ENCODE data around the gene AMBRA1. TPM values are rescaled to one million over a fixed set of nuclear protein-coding genes. Genes with fewer than 3 reads are reported as not detected.

The AMBRA1 gene
- total and polyA plus RNA-seq, 4 experiments from 2014 or later = 5.9 to 43.9 (median 30.4) TPM

GRCh38 chr11:46484101-46484500, 109.7 kb downstream of the AMBRA1 start:
- no peaks in the 10 kb centered on the region for H3K27me3 Mint-ChIP-seq
- no peaks in the 10 kb centered on the region for H3K9me3 Mint-ChIP-seq
- ChIA-PET CTCF (ENCODE audit: partially characterized antibody) (no interaction called here), POLR2A (ENCODE audit: partially characterized antibody) (no interaction called here)
- Histone ChIP-seq H3K36me3 (ENCODE audit: insufficient read depth, low read length) (no peaks in the 10 kb centered on the region), H3K27me3 (ENCODE audit: insufficient read depth, low read length) (no peaks in the 10 kb centered on the region), H3K27ac (ENCODE audit: low read depth, low read length) (no peak overlapping the region), H3K4me3 (ENCODE audit: low read length in 2 of 2) (no peak overlapping the region), H3K9me3 (ENCODE audit: control insufficient read depth in 1 of 2, low read length in 2 of 2) (no peaks in the 10 kb centered on the region), H3K4me1 (ENCODE audit: insufficient read depth, low read length) (no peaks in the 10 kb centered on the region)
- H3K36me3 Mint-ChIP-seq = peaks cover 3 to 26% of the 10 kb centered on the region in 2 donors
- peaks cover 6 to 25% (median 6%) of the 10 kb centered on the region in 4 donors for H3K4me1 Mint-ChIP-seq
- peak overlapping the region in 1 of 7 donors; percentile 53 for H3K27ac Mint-ChIP-seq
- DNase-seq = no peak
- no peak overlapping the region for H3K4me3 Mint-ChIP-seq
- intact Hi-C loops (cut with micrococcal nuclease) = no loop called here

GRCh38 chr11:46480909-46481308, 112.9 kb downstream of the AMBRA1 start:
- ChIA-PET POLR2A (ENCODE audit: partially characterized antibody) (no interaction called here), CTCF (ENCODE audit: partially characterized antibody) (interaction anchor here (1.4 to 5.8 kb wide), 2 partner anchors 9 to 48 kb away, joined by 4 to 35 read pairs; no protein-coding TSS in a partner anchor)
- Histone ChIP-seq H3K36me3 (ENCODE audit: insufficient read depth, low read length) (no peaks in the 10 kb centered on the region), H3K4me1 (ENCODE audit: insufficient read depth, low read length) (peaks cover 6% of the 10 kb centered on the region), H3K9me3 (ENCODE audit: control insufficient read depth in 1 of 2, low read length in 2 of 2) (no peaks in the 10 kb centered on the region), H3K27ac (ENCODE audit: low read depth, low read length) (no peak overlapping the region), H3K27me3 (ENCODE audit: insufficient read depth, low read length) (no peaks in the 10 kb centered on the region), H3K4me3 (ENCODE audit: low read length in 2 of 2) (no peak overlapping the region)
- Mint-ChIP-seq H3K4me1 (peaks cover 14 to 35% (median 24%) of the 10 kb centered on the region in 4 donors), H3K4me3 (no peak overlapping the region), H3K36me3 (peaks cover 3 to 27% of the 10 kb centered on the region in 2 donors), H3K9me3 (no peaks in the 10 kb centered on the region), H3K27me3 (no peaks in the 10 kb centered on the region), H3K27ac (no peak overlapping the region)
- intact Hi-C loops (cut with micrococcal nuclease) = no loop called here
- no peak for DNase-seq

- no peaks in the 10 kb centered on the region for H3K9me3 ChIP-seq (ENCODE audit: control insufficient read depth in 1 of 2, low read length in 2 of 2)
- H3K27ac ChIP-seq (ENCODE audit: low read depth, low read length) = no peak overlapping the region
- DNase-seq = no peak
- H3K36me3 Mint-ChIP-seq = peaks cover 3 to 25% of the 10 kb centered on the region in 2 donors
- POLR2A ChIA-PET (ENCODE audit: partially characterized antibody) = no interaction called here
- no peaks in the 10 kb centered on the region for H3K27me3 ChIP-seq (ENCODE audit: insufficient read depth, low read length)
- H3K4me1 ChIP-seq (ENCODE audit: insufficient read depth, low read length) = peaks cover 6% of the 10 kb centered on the region
- peaks cover 20 to 38% (median 28%) of the 10 kb centered on the region in 4 donors for H3K4me1 Mint-ChIP-seq
- no peak overlapping the region for H3K4me3 ChIP-seq (ENCODE audit: low read length in 2 of 2)
- H3K9me3 Mint-ChIP-seq = no peaks in the 10 kb centered on the region
- no peaks in the 10 kb centered on the region for H3K36me3 ChIP-seq (ENCODE audit: insufficient read depth, low read length)
- peak overlapping the region in 1 of 7 donors; percentile 16 for H3K27ac Mint-ChIP-seq
- intact Hi-C loops (cut with micrococcal nuclease) = no loop called here
- no peak overlapping the region for H3K4me3 Mint-ChIP-seq
- no peaks in the 10 kb centered on the region for H3K27me3 Mint-ChIP-seq
- CTCF ChIA-PET (ENCODE audit: partially characterized antibody) = interaction anchor here (5.8 kb wide), 1 partner anchor 10 kb away, joined by 35 read pairs; no protein-coding TSS in a partner anchor
Measured at GRCh38 chr11:46480166-46480726, 113.6 kb downstream of the AMBRA1 start.

GRCh38 chr11:46479601-46480000, 114.2 kb downstream of the AMBRA1 start:
- H3K27me3 Mint-ChIP-seq = no peaks in the 10 kb centered on the region
- DNase-seq = no peak
- Histone ChIP-seq H3K27me3 (ENCODE audit: insufficient read depth, low read length) (no peaks in the 10 kb centered on the region), H3K4me1 (ENCODE audit: insufficient read depth, low read length) (peaks cover 6% of the 10 kb centered on the region), H3K9me3 (ENCODE audit: control insufficient read depth in 1 of 2, low read length in 2 of 2) (no peaks in the 10 kb centered on the region), H3K36me3 (ENCODE audit: insufficient read depth, low read length) (no peaks in the 10 kb centered on the region), H3K4me3 (ENCODE audit: low read length in 2 of 2) (no peak overlapping the region), H3K27ac (ENCODE audit: low read depth, low read length) (no peak overlapping the region)
- peaks cover 23 to 44% (median 33%) of the 10 kb centered on the region in 4 donors for H3K4me1 Mint-ChIP-seq
- no peak overlapping the region for H3K4me3 Mint-ChIP-seq
- intact Hi-C loops (cut with micrococcal nuclease) = no loop called here
- H3K9me3 Mint-ChIP-seq = no peaks in the 10 kb centered on the region
- POLR2A ChIA-PET (ENCODE audit: partially characterized antibody) = no interaction called here
- CTCF ChIA-PET (ENCODE audit: partially characterized antibody) = interaction anchor here (5.8 kb wide), 1 partner anchor 11 kb away, joined by 35 read pairs; no protein-coding TSS in a partner anchor
- H3K36me3 Mint-ChIP-seq = peaks cover 3 to 25% of the 10 kb centered on the region in 2 donors
- peak overlapping the region in 1 of 7 donors; percentile 16 for H3K27ac Mint-ChIP-seq

GRCh38 chr11:46478196-46478595, 115.6 kb downstream of the AMBRA1 start:
- CTCF ChIA-PET (ENCODE audit: partially characterized antibody) = interaction anchor here (0.7 to 5.8 kb wide), 6 partner anchors 9 to 1218 kb away, joined by 3 to 35 read pairs (median 4); no protein-coding TSS in a partner anchor
- H3K9me3 Mint-ChIP-seq = no peaks in the 10 kb centered on the region
- POLR2A ChIA-PET (ENCODE audit: partially characterized antibody) = interaction anchor here (0.6 kb wide), 1 partner anchor 23 kb away, joined by 3 read pairs; no protein-coding TSS in a partner anchor
- peaks cover 0 to 22% of the 10 kb centered on the region in 2 donors for H3K36me3 Mint-ChIP-seq
- intact Hi-C loops (cut with micrococcal nuclease) = no loop called here
- H3K36me3 ChIP-seq (ENCODE audit: insufficient read depth, low read length) = no peaks in the 10 kb centered on the region
- no peak for DNase-seq
- peak overlapping the region in 1 of 7 donors; percentile 15 for H3K27ac Mint-ChIP-seq
- peaks cover 6% of the 10 kb centered on the region for H3K4me1 ChIP-seq (ENCODE audit: insufficient read depth, low read length)
- no peak overlapping the region for H3K27ac ChIP-seq (ENCODE audit: low read depth, low read length)
- no peaks in the 10 kb centered on the region for H3K9me3 ChIP-seq (ENCODE audit: control insufficient read depth in 1 of 2, low read length in 2 of 2)
- H3K27me3 ChIP-seq (ENCODE audit: insufficient read depth, low read length) = no peaks in the 10 kb centered on the region
- no peak overlapping the region for H3K4me3 ChIP-seq (ENCODE audit: low read length in 2 of 2)
- H3K4me3 Mint-ChIP-seq = no peak overlapping the region
- H3K27me3 Mint-ChIP-seq = no peaks in the 10 kb centered on the region
- peaks cover 22 to 52% (median 39%) of the 10 kb centered on the region in 4 donors for H3K4me1 Mint-ChIP-seq

- Histone ChIP-seq H3K9me3 (ENCODE audit: control insufficient read depth in 1 of 2, low read length in 2 of 2) (no peaks in the 10 kb centered on the region), H3K4me1 (ENCODE audit: insufficient read depth, low read length) (peaks cover 6% of the 10 kb centered on the region), H3K4me3 (ENCODE audit: low read length in 2 of 2) (no peak overlapping the region), H3K27me3 (ENCODE audit: insufficient read depth, low read length) (no peaks in the 10 kb centered on the region), H3K27ac (ENCODE audit: low read depth, low read length) (no peak overlapping the region), H3K36me3 (ENCODE audit: insufficient read depth, low read length) (no peaks in the 10 kb centered on the region)
- POLR2A ChIA-PET (ENCODE audit: partially characterized antibody) = interaction anchor here (0.6 kb wide), 1 partner anchor 57 kb away, joined by 3 read pairs; no protein-coding TSS in a partner anchor
- intact Hi-C loops (cut with micrococcal nuclease) = no loop called here
- H3K9me3 Mint-ChIP-seq = no peaks in the 10 kb centered on the region
- H3K4me1 Mint-ChIP-seq = peaks cover 26 to 57% (median 41%) of the 10 kb centered on the region in 4 donors
- no peak overlapping the region for H3K27ac Mint-ChIP-seq
- no peak overlapping the region for H3K4me3 Mint-ChIP-seq
- DNase-seq = no peak
- H3K36me3 Mint-ChIP-seq = peaks cover 0 to 18% of the 10 kb centered on the region in 2 donors
- CTCF ChIA-PET (ENCODE audit: partially characterized antibody) = interaction anchor here (0.7 to 5.8 kb wide), 6 partner anchors 11 to 125 kb away, joined by 3 to 35 read pairs (median 4); no protein-coding TSS in a partner anchor
- H3K27me3 Mint-ChIP-seq = no peaks in the 10 kb centered on the region
Measured at GRCh38 chr11:46477136-46477535, 116.7 kb downstream of the AMBRA1 start.

GRCh38 chr11:46475926-46476545, 117.8 kb downstream of the AMBRA1 start:
- POLR2A ChIA-PET (ENCODE audit: partially characterized antibody) = no interaction called here
- no peaks in the 10 kb centered on the region for H3K9me3 Mint-ChIP-seq

More at GRCh38 chr11:46475926-46476545, 117.8 kb downstream of the AMBRA1 start:
- peaks cover 0 to 19% of the 10 kb centered on the region in 2 donors for H3K36me3 Mint-ChIP-seq
- CTCF ChIA-PET (ENCODE audit: partially characterized antibody) = interaction anchor here (1.6 to 5.8 kb wide), 2 partner anchors 12 to 14 kb away, joined by 4 to 35 read pairs; no protein-coding TSS in a partner anchor
- H3K27ac Mint-ChIP-seq = peak overlapping the region in 3 of 7 donors; percentile 12 to 80 (median 53)
- intact Hi-C loops (cut with micrococcal nuclease) = no loop called here
- Histone ChIP-seq H3K4me1 (ENCODE audit: insufficient read depth, low read length) (peaks cover 6% of the 10 kb centered on the region), H3K4me3 (ENCODE audit: low read length in 2 of 2) (no peak overlapping the region), H3K9me3 (ENCODE audit: control insufficient read depth in 1 of 2, low read length in 2 of 2) (no peaks in the 10 kb centered on the region), H3K27ac (ENCODE audit: low read depth, low read length) (no peak overlapping the region), H3K36me3 (ENCODE audit: insufficient read depth, low read length) (no peaks in the 10 kb centered on the region), H3K27me3 (ENCODE audit: insufficient read depth, low read length) (no peaks in the 10 kb centered on the region)
- H3K4me3 Mint-ChIP-seq = no peak overlapping the region
- H3K27me3 Mint-ChIP-seq = no peaks in the 10 kb centered on the region
- no peak for DNase-seq
- H3K4me1 Mint-ChIP-seq = peaks cover 26 to 57% (median 39%) of the 10 kb centered on the region in 4 donors
